Progenitor cell of endocrine pancreas (in vitro differentiated cells): Measurements from ENCODE around the gene GPR3. TPM values are rescaled to one million over a fixed set of nuclear protein-coding genes. Genes with fewer than 3 reads are reported as not detected.

Experiments
- DNase-seq: peaks from one replicate; pipeline ENCODE4 v3.0.0; 2021; ENCODE audit warnings: low spot score; ENCODE audit not compliant: unreplicated experiment
- H3K27ac Mint-ChIP-seq: 2 replicates; pipeline ENCODE4 v1.8.0; 2021; ENCODE audit warnings: mild to moderate bottlenecking, moderate library complexity, mixed read lengths
- H3K27me3 Mint-ChIP-seq: 2 replicates; pipeline ENCODE4 v1.8.0; 2021; ENCODE audit warnings: mixed read lengths
- H3K36me3 Mint-ChIP-seq: 2 replicates; pipeline ENCODE4 v1.8.0; 2022; ENCODE audit warnings: mixed read lengths; ENCODE audit not compliant: insufficient read depth
- H3K4me1 Mint-ChIP-seq: 2 replicates; pipeline ENCODE4 v1.8.0; 2021; ENCODE audit warnings: low read depth, mixed read lengths
- H3K4me3 Mint-ChIP-seq: 2 replicates; pipeline ENCODE4 v1.8.0; 2021; ENCODE audit warnings: low read depth, mild to moderate bottlenecking, moderate library complexity, mixed read lengths
- H3K9me3 Mint-ChIP-seq: 2 replicates; pipeline ENCODE4 v1.8.0; 2021; ENCODE audit warnings: low read depth, mixed read lengths
- CTCF ChIP-seq: fragments of 200-600 bp; sonication (generic); IDR thresholded peaks from one replicate; pipeline ENCODE4 v1.5.0; 2021; ENCODE audit warnings: antibody characterized with exemption, mild to moderate bottlenecking; ENCODE audit not compliant: unreplicated experiment
- total RNA-seq: library from RNA; stranded (reverse); gene quantifications from 2 replicates; pipeline ENCODE4 v1.2.1, GENCODE V29; 2021

The GPR3 gene
- total RNA-seq, 1 donor from 2014 or later, result 1.1 TPM

GRCh38 chr1:27346991-27347624 lies 45.3 kb upstream of the GPR3 start:
- peaks cover 44% of the 10 kb centered on the region for H3K27me3 Mint-ChIP-seq
- no peaks in the 10 kb centered on the region for H3K36me3 Mint-ChIP-seq
- DNase-seq, result no peak
- no peak overlapping the region for H3K4me3 Mint-ChIP-seq
- H3K4me1 Mint-ChIP-seq, result peaks cover 10% of the 10 kb centered on the region
- peak overlapping the region; percentile 23 for H3K27ac Mint-ChIP-seq
- no peak for TF ChIP-seq CTCF
- H3K9me3 Mint-ChIP-seq, result no peaks in the 10 kb centered on the region

GRCh38 chr1:27348861-27349783 lies 43.3 kb upstream of the GPR3 start:
- H3K36me3 Mint-ChIP-seq, result no peaks in the 10 kb centered on the region
- H3K9me3 Mint-ChIP-seq, result no peaks in the 10 kb centered on the region
- no peak for TF ChIP-seq CTCF
- no peaks in the 10 kb centered on the region for H3K4me1 Mint-ChIP-seq
- no peak for DNase-seq
- peak overlapping the region; percentile 60 for H3K4me3 Mint-ChIP-seq
- peaks cover 42% of the 10 kb centered on the region for H3K27me3 Mint-ChIP-seq
- peak overlapping the region; percentile 74 for H3K27ac Mint-ChIP-seq

GRCh38 chr1:27349784-27350662 lies 42.4 kb upstream of the GPR3 start:
- Mint-ChIP-seq H3K27me3 (peaks cover 42% of the 10 kb centered on the region), H3K27ac (no peak overlapping the region), H3K4me1 (no peaks in the 10 kb centered on the region)

DNA sequence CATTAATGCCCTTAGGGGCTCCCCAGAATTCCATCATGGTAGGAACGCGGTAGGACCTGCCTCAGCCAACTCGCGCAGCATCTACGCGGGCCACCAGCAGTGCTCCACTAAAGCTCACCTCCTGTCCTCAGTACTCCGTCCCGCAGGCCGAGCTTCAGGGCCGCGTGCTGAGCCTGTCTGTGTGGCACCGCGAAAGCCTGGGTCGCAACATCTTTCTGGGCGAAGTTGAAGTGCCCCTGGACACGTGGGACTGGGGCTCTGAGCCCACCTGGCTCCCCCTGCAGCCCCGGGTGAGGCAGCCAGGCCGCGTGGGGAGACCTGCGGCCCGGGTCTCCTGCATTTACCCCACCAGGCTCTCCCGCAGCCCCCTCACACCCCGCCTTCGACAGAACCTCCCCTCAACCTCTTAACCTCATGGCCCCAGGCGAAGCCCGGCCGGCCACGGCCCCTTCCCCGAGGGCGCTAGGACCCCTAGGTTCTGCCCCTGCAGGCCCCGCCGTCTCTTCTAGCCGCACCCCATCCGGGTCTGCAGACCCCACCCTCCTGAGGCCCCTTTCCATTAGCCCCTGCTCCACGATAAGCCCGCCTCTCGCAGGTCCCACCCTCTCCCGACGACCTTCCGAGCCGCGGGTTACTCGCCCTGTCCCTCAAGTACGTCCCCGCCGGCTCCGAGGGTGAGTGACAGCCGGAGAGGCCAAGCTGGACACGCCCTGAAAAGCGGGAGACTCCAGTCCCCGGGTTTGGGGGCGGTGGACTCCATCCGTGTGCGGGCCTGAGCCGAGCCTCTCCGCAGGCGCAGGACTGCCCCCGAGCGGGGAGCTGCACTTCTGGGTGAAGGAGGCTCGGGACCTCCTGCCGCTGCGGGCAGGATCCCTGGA lies 41.5 kb upstream of the GPR3 start:
- H3K36me3 Mint-ChIP-seq, result no peaks in the 10 kb centered on the region
- peak overlapping the region; percentile 62 for H3K4me3 Mint-ChIP-seq
- H3K9me3 Mint-ChIP-seq, result no peaks in the 10 kb centered on the region
- TF ChIP-seq CTCF, result peak; percentile 20
- H3K27me3 Mint-ChIP-seq, result peaks cover 46% of the 10 kb centered on the region
- H3K4me1 Mint-ChIP-seq, result no peaks in the 10 kb centered on the region
- H3K27ac Mint-ChIP-seq, result no peak overlapping the region
- DNase-seq, result peak; percentile 57

More at GRCh38 chr1:27349784-27350662, 42.4 kb upstream of the GPR3 start:
- no peak for TF ChIP-seq CTCF
- Mint-ChIP-seq H3K36me3 (no peaks in the 10 kb centered on the region), H3K9me3 (no peaks in the 10 kb centered on the region), H3K4me3 (peak overlapping the region; percentile 33)
- DNase-seq, result no peak
